Loucy (cell line): ENCODE data around the gene LAPTM5.

Experiments used
- H2AFZ ChIP-seq: fragments of 200-600 bp; sonication (generic); 2 replicates; pipeline ENCODE4 v1.6.0; 2016; ENCODE audit warnings: antibody characterized with exemption, mild to moderate bottlenecking, low read length, moderate library complexity
- H3F3A ChIP-seq: fragments of 200-600 bp; 2 replicates; pipeline ENCODE4 v1.6.0; 2016; ENCODE audit warnings: antibody characterized with exemption, low read depth, mild to moderate bottlenecking
- H3K27me3 ChIP-seq: fragments of 200-600 bp; sonication (generic); 2 replicates; pipeline ENCODE4 v1.6.1; 2014; ENCODE audit warnings: low read length, mild to moderate bottlenecking; ENCODE audit not compliant: insufficient read depth, poor library complexity, severe bottlenecking
- H3K36me3 ChIP-seq: fragments of 200-600 bp; sonication (generic); 2 replicates; pipeline ENCODE4 v1.6.1; 2016; ENCODE audit warnings: low read length; ENCODE audit not compliant: insufficient read depth
- H3K4me1 ChIP-seq: fragments of 200-600 bp; sonication (generic); 2 replicates; pipeline ENCODE4 v1.5.1; 2014; ENCODE audit warnings: low read length, mild to moderate bottlenecking; ENCODE audit not compliant: insufficient read depth, poor library complexity, severe bottlenecking
- H3K4me2 ChIP-seq: fragments of 200-600 bp; sonication (generic); 2 replicates; pipeline ENCODE4 v1.6.0; 2014; ENCODE audit warnings: antibody characterized with exemption, low read length, low read depth, mild to moderate bottlenecking; ENCODE audit not compliant: poor library complexity, severe bottlenecking
- H3K4me3 ChIP-seq: fragments of 200-600 bp; sonication (generic); 2 replicates; pipeline ENCODE4 v1.5.1; 2014; ENCODE audit warnings: low read length, mild to moderate bottlenecking, mixed read lengths; ENCODE audit not compliant: poor library complexity, severe bottlenecking
- H3K79me2 ChIP-seq: fragments of 200-600 bp; sonication (generic); 2 replicates; pipeline ENCODE4 v1.6.1; 2014; ENCODE audit warnings: low read length; ENCODE audit not compliant: insufficient read depth
- H3K9ac ChIP-seq: fragments of 200-600 bp; sonication (generic); 2 replicates; pipeline ENCODE4 v1.6.0; 2014; ENCODE audit warnings: mild to moderate bottlenecking, low read depth, low read length, moderate library complexity; ENCODE audit not compliant: poor library complexity, severe bottlenecking
- H3K9me2 ChIP-seq: fragments of 200-600 bp; sonication (generic); replicated peaks from 2 replicates; pipeline ENCODE4 v1.6.1; 2016; ENCODE audit warnings: low read depth, low read length, mixed read lengths
- H3K9me3 ChIP-seq: fragments of 200-600 bp; sonication (generic); 2 replicates; pipeline ENCODE4 v1.6.1; 2014; ENCODE audit warnings: mild to moderate bottlenecking, antibody characterized with exemption, low read length, low read depth; ENCODE audit not compliant: insufficient read depth
- H4K20me1 ChIP-seq: fragments of 200-600 bp; sonication (generic); 2 replicates; pipeline ENCODE4 v1.6.0; 2014; ENCODE audit warnings: antibody characterized with exemption, low read length, mild to moderate bottlenecking; ENCODE audit not compliant: insufficient read depth, poor library complexity, severe bottlenecking
- CTCF ChIP-seq: fragments of 200-600 bp; sonication (generic); conservative IDR thresholded peaks from 2 replicates; pipeline ENCODE4 v1.5.1; 2014; ENCODE audit warnings: mild to moderate bottlenecking, antibody characterized with exemption, low read length
- EZH2phosphoT487 ChIP-seq: fragments of 200-600 bp; IDR thresholded peaks from 2 replicates; pipeline ENCODE4 v1.6.1; 2018; ENCODE audit warnings: antibody characterized with exemption, mild to moderate bottlenecking, moderate library complexity, borderline replicate concordance

Gene LAPTM5

GRCh38 chr1:30754684-30755171 is 2.8 kb downstream of the LAPTM5 start:
- H3K79me2 ChIP-seq: peaks cover 83% of the 10 kb centered on the region
- H2AFZ ChIP-seq: no peak overlapping the region
- peak overlapping the region; percentile 96 for H3K9ac ChIP-seq
- H3K4me1 ChIP-seq: peaks cover 79% of the 10 kb centered on the region
- peak overlapping the region; percentile 100 for H3K4me2 ChIP-seq
- no peaks in the 10 kb centered on the region for H3K9me2 ChIP-seq
- TF ChIP-seq EZH2phosphoT487 (no peak), CTCF (no peak)
- no peaks in the 10 kb centered on the region for H3F3A ChIP-seq
- H4K20me1 ChIP-seq: peaks cover 67% of the 10 kb centered on the region
- 0 out of 2 replicates have a peak, but pooled peaks cover under 1% of the 10 kb centered on the region for H3K36me3 ChIP-seq
- H3K4me3 ChIP-seq: peak overlapping the region; percentile 90
- H3K9me3 ChIP-seq: no peaks in the 10 kb centered on the region
- peaks cover 3% of the 10 kb centered on the region for H3K27me3 ChIP-seq

DNA sequence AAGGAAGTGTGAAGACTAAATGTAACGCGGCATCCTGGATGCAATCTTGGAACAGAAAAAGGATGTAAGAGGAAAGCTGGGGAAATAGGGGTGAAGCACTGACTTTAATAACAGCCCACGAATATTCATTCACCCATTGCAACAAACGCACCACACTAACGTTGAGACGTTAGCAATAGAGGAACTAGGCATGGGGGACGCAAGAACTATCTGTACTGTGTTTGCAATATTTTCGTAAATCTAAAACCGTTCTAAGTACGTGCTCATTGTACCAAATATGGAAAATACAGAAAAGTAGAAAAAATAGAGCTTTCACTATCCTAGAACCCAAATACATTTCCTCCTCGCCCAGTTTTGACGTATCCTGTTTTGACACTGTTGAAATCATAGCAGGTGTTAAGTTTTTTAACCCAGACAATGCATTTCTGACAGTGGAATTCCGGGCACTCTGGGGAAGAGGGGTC is 3.9 kb downstream of the LAPTM5 start:
- no peak overlapping the region for H2AFZ ChIP-seq
- H3K9me3 ChIP-seq: no peaks in the 10 kb centered on the region
- peaks cover 77% of the 10 kb centered on the region for H4K20me1 ChIP-seq
- peaks cover 81% of the 10 kb centered on the region for H3K4me1 ChIP-seq
- peak overlapping the region; percentile 100 for H3K4me2 ChIP-seq
- 0 out of 2 replicates have a peak, but pooled peaks cover 9% of the 10 kb centered on the region for H3K36me3 ChIP-seq
- H3K9me2 ChIP-seq: no peaks in the 10 kb centered on the region
- peak overlapping the region; percentile 90 for H3K4me3 ChIP-seq
- H3K27me3 ChIP-seq: peaks cover 3% of the 10 kb centered on the region
- H3K79me2 ChIP-seq: peaks cover 93% of the 10 kb centered on the region
- H3K9ac ChIP-seq: peak overlapping the region; percentile 43
- TF ChIP-seq CTCF (no peak), EZH2phosphoT487 (no peak)
- no peaks in the 10 kb centered on the region for H3F3A ChIP-seq

DNA sequence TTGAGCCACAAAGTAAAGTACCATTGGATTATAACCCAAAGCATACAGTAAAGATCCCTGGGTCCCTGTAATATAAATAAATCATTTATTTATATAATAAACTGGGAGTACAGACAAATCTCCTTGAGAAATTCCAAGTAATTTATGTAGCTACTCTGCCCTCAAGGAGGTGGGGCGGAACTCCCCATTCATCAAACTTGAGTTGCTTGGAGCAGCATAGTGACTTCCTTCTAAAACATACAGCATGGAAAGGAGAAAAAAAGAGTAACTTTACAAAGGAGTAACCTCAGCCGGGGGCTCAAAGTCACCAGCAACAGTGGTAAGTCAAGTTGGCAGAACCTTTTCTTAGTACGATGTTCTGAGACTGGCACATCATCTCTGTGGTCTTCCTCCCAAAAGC is 4.5 kb downstream of the LAPTM5 start:
- Histone ChIP-seq H3K36me3 (peaks cover 9% of the 10 kb centered on the region; the same call in 1 of the 2 replicates), H3K79me2 (peaks cover 97% of the 10 kb centered on the region), H3K4me2 (peak overlapping the region; percentile 100), H3F3A (no peaks in the 10 kb centered on the region), H3K9me2 (no peaks in the 10 kb centered on the region), H4K20me1 (peaks cover 83% of the 10 kb centered on the region), H3K9me3 (no peaks in the 10 kb centered on the region), H2AFZ (no peak overlapping the region), H3K4me1 (peaks cover 81% of the 10 kb centered on the region), H3K4me3 (peak overlapping the region; percentile 90), H3K9ac (peak overlapping the region; percentile 43), H3K27me3 (peaks cover 3% of the 10 kb centered on the region)
- no peak for TF ChIP-seq EZH2phosphoT487
- TF ChIP-seq CTCF: no peak
